Lower leg skin (tissue), 3 donors: Measurements from ENCODE around the gene ABCE1.

Experiments
- CTCF ChIP-seq, 3 donors: fragments of 450-650 bp; IDR thresholded peaks; one replicate each; pipeline ENCODE4 v1.5.1; 2016; ENCODE audit warnings: antibody characterized with exemption in 3 of 3, mild to moderate bottlenecking in 3 of 3, moderate library complexity in 2 of 3
- POLR2A ChIP-seq, 2 donors: fragments of 450-650 bp; IDR thresholded peaks; one replicate each; pipeline ENCODE4 v1.6.1; 2016 to 2017; ENCODE audit warnings: antibody characterized with exemption in 2 of 2, mild to moderate bottlenecking in 1 of 2, moderate library complexity in 1 of 2

- no peak for TF ChIP-seq CTCF (IDR thresholded peaks at IDR 0.05)
- TF ChIP-seq POLR2A (IDR thresholded peaks at IDR 0.05): no peak
Observed at GRCh38 chr4:145170223-145170622, 72.1 kb downstream of the ABCE1 start.
